HepG2 (cell line): Measurements from ENCODE around the gene UBFD1. TPM values are rescaled to one million over a fixed set of nuclear protein-coding genes. Genes with fewer than 3 reads are reported as not detected.

ENCODE experiments used
- ATAC-seq: fragments of 200-7000 bp; cut with Tn5 transposase; 3 replicates; pipeline ENCODE4 v1.9.1; 2020; ENCODE audit warnings: mild to moderate bottlenecking, moderate library complexity
- BruUV-seq: library from RNA; stranded (reverse); fragments of 400-500 nt; replicated peaks from 2 replicates; lab custom pipeline; 2021; lab: Mats Ljungman, UMichigan
- CTCF ChIA-PET: fragments of 300-600 bp; formaldehyde crosslinking; extraction: SDS; loops from one replicate; lab custom pipeline; 2021; ENCODE audit warnings: low total read pairs, inconsistent platforms, low intra/inter-chr PET ratio; lab: Yijun Ruan, JAX
- POLR2A ChIA-PET: fragments of 350-600 bp; sonication (Branson Sonifier 250); formaldehyde crosslinking; loops from one replicate; lab custom pipeline; 2020; ENCODE audit warnings: antibody characterized with exemption, inconsistent platforms; lab: Yijun Ruan, JAX
- DNase-seq: peaks from one replicate; pipeline ENCODE4 v3.0.0-alpha.2; 2015; ENCODE audit warnings: low spot score
- FAIRE-seq: peaks from 3 replicates; lab custom pipeline; 2011; peaks lifted over from hg19 to GRCh38; lab: Jason Lieb, UNC
- H2AFZ ChIP-seq: one replicate; pipeline ENCODE4 v1.6.1; 2011; ENCODE audit warnings: low read length, inconsistent platforms
- H3K27ac ChIP-seq: fragments of 300-600 bp; 3 replicates; pipeline ENCODE4 v1.8.0; 2011; ENCODE audit warnings: mixed run types, mild to moderate bottlenecking, mixed read lengths, low read length, inconsistent platforms; ENCODE audit not compliant: insufficient read depth; ENCODE audit errors: extremely low read length
- H3K27me3 ChIP-seq, 2 experiments: fragments of 200-600 bp in 1 of 2; 2 replicates in 1 of 2; 3 replicates in 1 of 2; pipeline versions ENCODE4 v1.6.0 to v1.8.0; 2011; ENCODE audit warnings: low read length in 2 of 2, mild to moderate bottlenecking in 2 of 2, moderate library complexity in 2 of 2, inconsistent platforms in 1 of 2; ENCODE audit not compliant: insufficient read depth in 2 of 2, control insufficient read depth in 1 of 2
- H3K36me3 ChIP-seq, 2 experiments: fragments of 200-600 bp in 1 of 2; replicated peaks in 1 of 2; 2 replicates in 1 of 2; 3 replicates in 1 of 2; pipeline versions ENCODE4 v1.5.1 to v1.8.0; 2011; ENCODE audit warnings: low read length in 2 of 2, inconsistent platforms in 1 of 2; ENCODE audit not compliant: insufficient read depth in 2 of 2, control insufficient read depth in 1 of 2
- H3K4me1 ChIP-seq: 2 replicates; pipeline ENCODE4 v1.5.1; 2012; ENCODE audit warnings: low read length, inconsistent platforms; ENCODE audit not compliant: insufficient read depth
- H3K4me2 ChIP-seq: 2 replicates; pipeline ENCODE4 v1.6.0; 2011; ENCODE audit warnings: low read depth, low read length, inconsistent platforms
- H3K4me3 ChIP-seq, 3 experiments: fragments of 200-600 bp in 1 of 3; sonication (generic), shearing (Covaris generic) in 1 of 3; replicated peaks in 1 of 3; 2 replicates each; pipeline ENCODE4 v1.5.1; 2011 to 2016; ENCODE audit warnings: low read length in 3 of 3, inconsistent platforms in 2 of 3, low read depth in 2 of 3, mild to moderate bottlenecking in 2 of 3, control low read depth in 1 of 3, mixed read lengths in 1 of 3; ENCODE audit not compliant: insufficient read depth in 1 of 3
- H3K79me2 ChIP-seq: one replicate; pipeline ENCODE4 v1.6.1; 2011; ENCODE audit warnings: low read length, inconsistent platforms; ENCODE audit not compliant: insufficient read depth
- H3K9ac ChIP-seq: 2 replicates; pipeline ENCODE4 v1.6.0; 2011; ENCODE audit warnings: mild to moderate bottlenecking, low read depth, low read length, inconsistent platforms; ENCODE audit not compliant: insufficient read depth
- H3K9me3 ChIP-seq: 2 replicates; pipeline ENCODE4 v1.5.1; 2012; ENCODE audit warnings: mild to moderate bottlenecking, low read length
- H4K20me1 ChIP-seq: 2 replicates; pipeline ENCODE4 v1.6.0; 2011; ENCODE audit warnings: inconsistent platforms, mild to moderate bottlenecking, low read length, moderate library complexity; ENCODE audit not compliant: insufficient read depth
- FOXA3 ChIP-seq: IDR thresholded peaks from 2 replicates; pipeline ENCODE4 v1.6.1; 2016; ENCODE audit warnings: missing genetic modification reagents, missing compliant biosample characterization
- GATAD2A ChIP-seq: IDR thresholded peaks from 2 replicates; pipeline ENCODE4 v1.6.1; 2016
- HOXA9 ChIP-seq: sonication (generic); formaldehyde crosslinking; IDR thresholded peaks from 2 replicates; pipeline ENCODE4 v1.8.1; 2022; ENCODE audit warnings: missing genetic modification reagents, mild to moderate bottlenecking, moderate library complexity, borderline replicate concordance
- NCOA2 ChIP-seq: sonication (generic); formaldehyde crosslinking; IDR thresholded peaks from 2 replicates; pipeline ENCODE4 v1.8.0; 2022; ENCODE audit warnings: inconsistent platforms
- RELA ChIP-seq: sonication (generic); formaldehyde crosslinking; IDR thresholded peaks from 2 replicates; pipeline ENCODE4 v1.4.0; 2020; ENCODE audit warnings: missing genetic modification reagents
- RFX1 ChIP-seq: fragments of 450-650 bp; IDR thresholded peaks from 2 replicates; pipeline ENCODE4 v1.6.1; 2017
- SAP130 ChIP-seq: IDR thresholded peaks from 2 replicates; pipeline ENCODE4 v1.6.1; 2016; ENCODE audit warnings: low read depth
- SKI ChIP-seq: fragments of 450-650 bp; IDR thresholded peaks from one replicate; pipeline ENCODE4 v1.6.1; 2018; ENCODE audit warnings: mild to moderate bottlenecking; ENCODE audit not compliant: partially characterized antibody
- SOX13 ChIP-seq, 3 experiments: fragments of 450-650 bp in 1 of 3; sonication (generic) in 1 of 3; formaldehyde crosslinking in 1 of 3; IDR thresholded peaks in 2 of 3; conservative IDR thresholded peaks in 1 of 3; 2 replicates each; pipeline versions ENCODE4 v1.5.0 to v1.6.1; 2016 to 2020; ENCODE audit warnings: antibody characterized with exemption in 1 of 3, mild to moderate bottlenecking in 1 of 3, missing compliant biosample characterization in 1 of 3, missing genetic modification reagents in 1 of 3, moderate library complexity in 1 of 3
- SOX5 ChIP-seq: IDR thresholded peaks from 2 replicates; pipeline ENCODE4 v1.6.1; 2016; ENCODE audit warnings: borderline replicate concordance
- SSRP1 ChIP-seq: IDR thresholded peaks from 2 replicates; pipeline ENCODE4 v1.6.1; 2016; ENCODE audit warnings: control low read depth
- ZNF614 ChIP-seq: IDR thresholded peaks from 2 replicates; pipeline ENCODE4 v1.6.1; 2018; ENCODE audit warnings: missing biosample characterization, missing genetic modification reagents, inconsistent platforms, borderline replicate concordance
- ZNF678 ChIP-seq: sonication (generic); formaldehyde crosslinking; IDR thresholded peaks from 2 replicates; pipeline ENCODE4 v1.4.0; 2020; ENCODE audit warnings: mild to moderate bottlenecking, missing genetic modification reagents
- ZNF773 ChIP-seq: sonication (generic); formaldehyde crosslinking; IDR thresholded peaks from 2 replicates; pipeline ENCODE4 v1.4.0; 2020; ENCODE audit warnings: missing genetic modification reagents, borderline replicate concordance
- WGBS: methylation state at CpG from one replicate; pipeline ENCODE4 v1.1.6; 2017; ENCODE audit warnings: low lambda C conversion rate; 5-methylcytosine and 5-hydroxymethylcytosine counted together
- in situ Hi-C: cut with HindIII; loops from 2 replicates; pipeline ENCODE4 v1.10.0; 2017; ENCODE audit warnings: low pct_unique_long_range_greater_than_20kb; ENCODE audit not compliant: extremely low pct_ligation_motif_present
- intact Hi-C: fragments of 100-400 bp; cut with micrococcal nuclease; formaldehyde crosslinking; loops from one replicate; pipeline ENCODE4 v1.10.0; 2022; ENCODE audit not compliant: unreplicated experiment
- polyA plus RNA-seq, 8 experiments: library from polyadenylated mRNA; depleted of rRNA in 3 of 8; stranded (reverse) in 7 of 8; unstranded in 1 of 8; fragments of >200 nt; fragmentation: Illumina TruSeq in 4 of 8; extraction: Trizol in 4 of 8; gene quantifications; 2 replicates each; pipeline versions ENCODE4 v1.2.1 to v1.2.3, GENCODE V29; 2011 to 2016; ENCODE audit warnings: low read depth in 4 of 8, missing spikeins in 1 of 8, mixed read lengths in 1 of 8; ENCODE audit not compliant: insufficient read depth in 1 of 8
- total RNA-seq, 5 experiments: library from RNA; depleted of rRNA; stranded (reverse); fragments of >200 nt; fragmentation: Illumina TruSeq; extraction: Trizol; gene quantifications; 2 replicates each; pipeline ENCODE4 v1.2.3, GENCODE V29; 2016; ENCODE audit warnings: low read depth in 1 of 5
- TF ChIP-seq, protein P1 (sequence below), 2 experiments: sonication (generic) in 1 of 2; formaldehyde crosslinking in 1 of 2; IDR thresholded peaks; 2 replicates each; pipeline versions ENCODE4 v1.4.0 to v1.6.1; 2016 to 2020; ENCODE audit warnings: borderline replicate concordance in 1 of 2, low read depth in 1 of 2, mild to moderate bottlenecking in 1 of 2, missing genetic modification reagents in 1 of 2
- TF ChIP-seq, protein P2 (sequence below): IDR thresholded peaks from 2 replicates; pipeline ENCODE4 v1.6.1; 2016; ENCODE audit warnings: mild to moderate bottlenecking
- TF ChIP-seq, protein P3 (sequence below): IDR thresholded peaks from 2 replicates; pipeline ENCODE4 v1.6.1; 2016

UBFD1 gene
- total and polyA plus RNA-seq, 2 of the 13 experiments (the other 11 are each of a cell fraction or from before 2014, with no cell fraction given), result 100 to 111 TPM

DNA sequence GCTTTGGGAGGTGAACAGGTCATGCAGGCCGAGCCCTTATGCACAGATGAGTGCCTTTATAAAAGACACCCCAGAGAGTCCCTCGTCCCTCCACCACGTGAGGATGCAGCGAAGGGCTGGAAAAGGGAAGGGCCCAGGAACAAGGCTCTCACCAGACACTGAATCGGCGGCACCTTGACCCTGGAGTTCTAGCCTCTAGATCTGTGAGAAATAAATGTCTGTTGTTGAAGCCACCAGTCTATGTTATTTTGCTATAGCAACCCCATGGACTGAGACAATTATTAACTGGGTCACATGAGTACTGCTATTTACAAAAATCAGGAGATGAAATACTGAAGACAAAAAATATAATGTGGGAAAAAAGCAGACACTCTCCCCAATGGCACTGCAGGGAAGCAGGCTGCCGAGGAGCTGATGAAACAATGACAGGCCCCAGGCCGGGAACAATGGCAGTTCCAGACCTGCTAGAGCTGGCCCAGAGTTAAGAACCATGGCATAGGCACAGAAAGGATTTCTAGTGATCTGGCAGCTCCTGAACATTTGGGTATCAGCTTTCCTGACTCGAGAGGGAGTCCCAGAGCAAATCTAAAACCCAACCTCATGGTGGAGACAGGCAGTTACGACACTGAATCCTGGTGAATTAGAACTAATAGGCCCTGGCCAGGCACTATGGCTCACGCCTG, 29.4 kb upstream of the UBFD1 start:
- no peaks in the 10 kb centered on the region for H4K20me1 ChIP-seq
- no TSS peak for BruUV-seq
- peaks cover 54 to 83% of the 10 kb centered on the region in 2 experiments for H3K36me3 ChIP-seq
- DNase-seq, result peak; percentile 67
- no peaks in the 10 kb centered on the region for H3K79me2 ChIP-seq
- ATAC-seq, result peak; percentile 68
- H3K4me1 ChIP-seq, result peaks cover 15% of the 10 kb centered on the region
- no peak for FAIRE-seq
- no peak overlapping the region for H3K4me3 ChIP-seq
- intact Hi-C loops, result no loop called here
- H3K9ac ChIP-seq, result peak overlapping the region; percentile 26; the same call in 1 of the 2 replicates
- ChIA-PET CTCF (no interaction called here), POLR2A (interaction anchor here (0.6 to 6.6 kb wide), 5 partner anchors 10 to 30 kb away, joined by 3 to 64 read pairs (median 4); partner anchors contain the start of genes EARS2 and UBFD1)
- H3K27ac ChIP-seq, result peak overlapping the region; percentile 62
- no peak overlapping the region for H2AFZ ChIP-seq
- in situ Hi-C loops, result no loop called here
- no peaks in the 10 kb centered on the region for H3K27me3 ChIP-seq
- 88% methylated on average over 11 of the region's 11 CpGs for WGBS
- H3K4me2 ChIP-seq, result no peak overlapping the region
- H3K9me3 ChIP-seq, result no peaks in the 10 kb centered on the region
- TF ChIP-seq RELA (CRISPR knock-in tag) (no peak), ZNF678 (no peak), SOX13 (IDR thresholded peaks at IDR 0.05) (no peak), SOX13 (CRISPR knock-in tag; conservative IDR thresholded peaks at IDR 0.05 in 1 of 2, IDR thresholded peaks at IDR 0.05 in 1 of 2) (peak in 1 of 2 experiments; percentile 34; a peak in 1 of 4 replicates), ZNF773 (CRISPR knock-in tag) (no peak), GATAD2A (CRISPR knock-in tag) (0 out of 2 replicates have a peak, but pooled peaks have one; percentile 13), RFX1 (peak; percentile 78), FOXA3 (CRISPR knock-in tag) (peak; percentile 47), NCOA2 (peak; percentile 16; the same call in 1 of the 2 replicates), ZNF614 (CRISPR knock-in tag) (peak; percentile 43; the same call in 1 of the 2 replicates), SSRP1 (CRISPR knock-in tag) (0 out of 2 replicates have a peak, but pooled peaks have one; percentile 35), SAP130 (CRISPR knock-in tag) (peak; percentile 47), HOXA9 (CRISPR knock-in tag) (no peak), SKI (peak; percentile 44), SOX5 (CRISPR knock-in tag) (peak; percentile 25; the same call in 1 of the 2 replicates)
- TF ChIP-seq, protein P1, sequence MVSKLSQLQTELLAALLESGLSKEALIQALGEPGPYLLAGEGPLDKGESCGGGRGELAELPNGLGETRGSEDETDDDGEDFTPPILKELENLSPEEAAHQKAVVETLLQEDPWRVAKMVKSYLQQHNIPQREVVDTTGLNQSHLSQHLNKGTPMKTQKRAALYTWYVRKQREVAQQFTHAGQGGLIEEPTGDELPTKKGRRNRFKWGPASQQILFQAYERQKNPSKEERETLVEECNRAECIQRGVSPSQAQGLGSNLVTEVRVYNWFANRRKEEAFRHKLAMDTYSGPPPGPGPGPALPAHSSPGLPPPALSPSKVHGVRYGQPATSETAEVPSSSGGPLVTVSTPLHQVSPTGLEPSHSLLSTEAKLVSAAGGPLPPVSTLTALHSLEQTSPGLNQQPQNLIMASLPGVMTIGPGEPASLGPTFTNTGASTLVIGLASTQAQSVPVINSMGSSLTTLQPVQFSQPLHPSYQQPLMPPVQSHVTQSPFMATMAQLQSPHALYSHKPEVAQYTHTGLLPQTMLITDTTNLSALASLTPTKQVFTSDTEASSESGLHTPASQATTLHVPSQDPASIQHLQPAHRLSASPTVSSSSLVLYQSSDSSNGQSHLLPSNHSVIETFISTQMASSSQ (IDR thresholded peaks at IDR 0.05; ENCODE audit: low read depth), result peak; percentile 69; the same call in 1 of the 2 replicates
- TF ChIP-seq, protein P1 (CRISPR knock-in tag; IDR thresholded peaks at IDR 0.05; ENCODE audit: borderline replicate concordance), result no peak
- TF ChIP-seq, protein P2, sequence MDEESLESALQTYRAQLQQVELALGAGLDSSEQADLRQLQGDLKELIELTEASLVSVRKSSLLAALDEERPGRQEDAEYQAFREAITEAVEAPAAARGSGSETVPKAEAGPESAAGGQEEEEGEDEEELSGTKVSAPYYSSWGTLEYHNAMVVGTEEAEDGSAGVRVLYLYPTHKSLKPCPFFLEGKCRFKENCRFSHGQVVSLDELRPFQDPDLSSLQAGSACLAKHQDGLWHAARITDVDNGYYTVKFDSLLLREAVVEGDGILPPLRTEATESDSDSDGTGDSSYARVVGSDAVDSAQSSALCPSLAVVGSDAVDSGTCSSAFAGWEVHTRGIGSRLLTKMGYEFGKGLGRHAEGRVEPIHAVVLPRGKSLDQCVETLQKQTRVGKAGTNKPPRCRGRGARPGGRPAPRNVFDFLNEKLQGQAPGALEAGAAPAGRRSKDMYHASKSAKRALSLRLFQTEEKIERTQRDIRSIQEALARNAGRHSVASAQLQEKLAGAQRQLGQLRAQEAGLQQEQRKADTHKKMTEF, result peak; percentile 39; the same call in 1 of the 2 replicates
- TF ChIP-seq, protein P3, sequence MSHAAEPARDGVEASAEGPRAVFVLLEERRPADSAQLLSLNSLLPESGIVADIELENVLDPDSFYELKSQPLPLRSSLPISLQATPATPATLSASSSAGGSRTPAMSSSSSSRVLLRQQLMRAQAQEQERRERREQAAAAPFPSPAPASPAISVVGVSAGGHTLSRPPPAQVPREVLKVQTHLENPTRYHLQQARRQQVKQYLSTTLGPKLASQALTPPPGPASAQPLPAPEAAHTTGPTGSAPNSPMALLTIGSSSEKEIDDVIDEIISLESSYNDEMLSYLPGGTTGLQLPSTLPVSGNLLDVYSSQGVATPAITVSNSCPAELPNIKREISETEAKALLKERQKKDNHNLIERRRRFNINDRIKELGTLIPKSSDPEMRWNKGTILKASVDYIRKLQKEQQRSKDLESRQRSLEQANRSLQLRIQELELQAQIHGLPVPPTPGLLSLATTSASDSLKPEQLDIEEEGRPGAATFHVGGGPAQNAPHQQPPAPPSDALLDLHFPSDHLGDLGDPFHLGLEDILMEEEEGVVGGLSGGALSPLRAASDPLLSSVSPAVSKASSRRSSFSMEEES (CRISPR knock-in tag), result peak; percentile 27; the same call in 1 of the 2 replicates
